ENCODE measurements around the gene DENND2C.
"Not testable (repeated sequence)": the region's sequence is repeated elsewhere in the genome, so short reads cannot be mapped to it uniquely, and the experiment has no call there.

DENND2C gene

DNA sequence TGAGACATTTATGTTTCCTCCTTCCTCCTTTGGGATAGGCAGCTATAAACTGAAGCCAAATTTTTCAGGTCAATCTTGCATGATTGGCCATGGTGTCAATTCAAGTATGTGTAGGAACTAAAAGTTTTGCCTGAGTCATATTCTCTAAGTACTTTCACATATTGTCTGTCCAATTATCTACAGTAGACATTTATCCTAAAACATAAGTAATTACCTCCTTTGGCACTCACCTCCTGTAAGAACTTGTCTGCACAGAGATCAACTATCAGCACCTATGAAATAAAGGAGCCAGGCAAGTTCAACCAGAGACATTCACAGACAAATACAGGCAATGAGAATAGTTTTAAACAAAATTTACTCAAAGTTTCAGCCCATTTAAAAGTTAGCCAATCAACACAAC, 74.2 kb downstream of the DENND2C start:
- DNase-seq (ENCODE audit: low spot score), result no peak

DNA sequence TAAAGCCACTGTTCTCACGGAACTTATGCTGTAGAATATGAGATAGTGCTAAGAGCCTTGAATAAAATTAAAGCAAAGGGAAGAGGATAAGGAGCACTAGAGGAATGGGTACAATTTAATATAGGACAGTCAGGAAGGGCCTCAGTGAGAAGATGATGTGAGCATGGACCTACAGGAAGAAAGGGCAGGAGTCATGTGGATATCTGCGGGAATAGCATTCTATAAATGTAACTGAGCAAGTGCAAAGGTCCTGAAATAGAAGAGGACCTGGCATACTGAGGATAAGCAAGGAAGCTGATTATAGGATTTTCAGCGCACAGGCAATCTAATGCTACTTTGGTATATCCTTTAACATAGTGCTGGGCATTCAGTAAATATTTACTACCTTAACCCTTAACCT, 75.8 kb downstream of the DENND2C start:
- no peak for DNase-seq (ENCODE audit: low spot score)

DNA sequence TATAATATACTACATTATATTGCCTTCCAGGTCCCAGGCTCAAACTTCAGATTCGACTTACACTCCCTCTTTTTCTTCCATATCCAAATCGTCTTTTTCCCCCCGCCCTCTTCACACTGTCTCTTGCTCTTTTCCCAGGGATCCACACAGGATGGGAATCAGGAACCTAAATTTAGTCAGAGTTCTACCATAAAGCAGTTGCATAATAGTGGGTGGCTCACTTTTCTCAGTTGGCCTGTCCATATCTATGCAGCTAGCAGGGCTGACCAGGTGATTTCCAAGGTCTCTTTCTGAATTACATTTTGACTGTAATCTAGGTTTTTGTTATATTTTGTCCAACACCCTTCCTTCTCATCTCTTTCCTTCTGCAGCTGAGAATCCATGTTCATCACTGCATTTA, 80.7 kb downstream of the DENND2C start:
- no peak for DNase-seq (ENCODE audit: low spot score)

DNA sequence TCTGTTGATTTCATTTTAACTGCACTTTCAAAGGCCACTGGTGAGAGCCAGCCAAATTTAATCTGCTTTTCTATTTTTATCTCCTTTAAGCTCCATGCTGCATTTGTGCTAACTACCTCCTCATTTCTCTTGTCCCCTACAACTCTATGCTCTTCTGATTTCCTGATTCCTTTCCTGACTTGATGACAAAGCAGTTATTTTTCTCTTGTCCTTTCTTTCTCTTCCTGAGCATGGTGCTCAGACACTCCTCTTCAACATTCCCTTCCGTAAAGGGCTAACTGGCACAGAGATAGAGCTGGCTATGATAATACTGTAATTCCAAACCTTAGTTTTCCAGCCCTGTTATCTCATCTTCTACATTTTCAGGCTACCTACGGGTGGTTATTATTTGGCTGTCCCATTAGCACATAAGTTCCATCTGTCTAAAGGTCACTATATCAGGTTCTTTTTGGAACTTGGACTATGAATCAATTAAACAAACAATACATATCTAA, 81.6 kb downstream of the DENND2C start:
- DNase-seq (ENCODE audit: low spot score), result no peak

DNA sequence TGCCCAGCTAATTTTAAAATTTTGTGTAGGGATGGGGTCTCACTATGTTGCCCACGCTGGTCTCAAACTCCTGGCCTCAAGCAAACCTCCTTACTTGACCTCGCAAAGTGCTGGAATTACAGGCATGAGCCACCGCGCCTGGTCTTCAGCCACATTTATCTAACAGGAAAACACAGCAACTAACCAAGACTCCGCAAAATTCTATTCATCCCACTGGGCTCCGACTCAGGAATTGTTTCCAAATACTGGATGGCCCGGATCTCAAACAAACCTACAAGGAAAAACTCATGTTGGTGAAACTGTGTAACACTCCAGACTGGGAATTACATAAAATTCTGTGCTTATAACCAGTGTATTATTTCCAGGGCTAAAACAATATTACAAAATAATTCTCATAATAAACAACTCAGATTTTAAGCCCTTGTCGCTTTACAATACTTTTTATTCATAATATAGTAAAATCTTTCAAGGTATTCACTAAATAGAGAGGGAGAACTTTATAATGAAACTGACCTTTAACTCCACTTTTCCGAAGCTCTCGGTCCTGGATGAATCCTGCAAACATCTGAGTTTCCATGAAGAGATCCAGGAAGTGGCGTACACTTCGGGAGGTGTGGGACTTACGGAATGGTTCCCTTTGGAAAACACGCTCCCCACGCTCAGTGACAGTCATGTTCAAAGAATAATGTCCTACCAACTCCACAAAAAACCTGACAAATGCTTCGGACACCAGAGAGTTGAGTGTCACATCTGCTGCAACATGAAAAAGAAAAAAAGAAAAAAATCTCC, 82.5 kb downstream of the DENND2C start:
- no peak for DNase-seq (ENCODE audit: low spot score)

DNA sequence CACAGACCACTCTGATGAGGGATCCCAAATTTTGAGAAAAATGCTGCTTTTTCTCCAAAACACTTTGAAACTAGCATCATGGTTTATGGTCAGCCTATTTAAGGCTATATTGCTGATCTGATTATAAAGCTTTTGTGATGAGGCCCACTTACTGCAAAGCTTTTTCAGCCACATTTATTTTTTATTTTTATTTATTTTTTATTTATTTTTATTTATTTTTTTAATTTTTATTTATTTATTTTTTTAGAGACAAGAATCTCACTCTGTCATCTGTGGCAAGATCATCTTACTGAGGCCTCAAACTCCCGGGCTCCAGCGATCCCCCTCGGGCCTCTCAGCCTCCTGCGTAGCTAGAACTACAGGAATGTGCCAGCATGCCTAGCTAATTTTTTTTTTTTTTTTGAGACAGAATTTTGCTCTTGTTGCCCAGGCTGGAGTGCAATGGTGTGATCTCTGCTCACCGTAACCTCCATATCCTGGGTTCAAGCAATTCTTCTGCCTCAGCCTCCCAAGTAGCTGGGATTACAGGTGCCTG, 83.3 kb downstream of the DENND2C start:
- no peak for DNase-seq (ENCODE audit: low spot score)

DNA sequence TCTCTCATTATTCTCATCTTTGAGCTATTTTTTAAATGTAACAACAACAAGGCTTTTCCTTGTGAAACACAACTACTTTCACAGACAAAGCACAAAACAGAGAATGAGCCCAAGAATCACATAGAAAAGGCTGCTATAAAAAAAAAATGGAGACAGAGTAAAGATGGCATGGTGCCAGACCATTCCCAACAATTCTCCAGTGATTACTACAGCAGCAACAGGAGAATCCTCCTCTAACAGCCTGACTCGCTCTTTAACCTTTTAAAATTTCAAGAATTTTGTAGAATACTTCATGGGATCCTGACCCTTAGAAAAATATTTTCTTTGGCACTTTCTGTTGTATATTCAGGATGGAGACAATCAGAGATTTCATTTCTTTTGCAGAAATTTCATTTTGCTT, 84.6 kb downstream of the DENND2C start:
- DNase-seq (ENCODE audit: low spot score), result no peak

DNA sequence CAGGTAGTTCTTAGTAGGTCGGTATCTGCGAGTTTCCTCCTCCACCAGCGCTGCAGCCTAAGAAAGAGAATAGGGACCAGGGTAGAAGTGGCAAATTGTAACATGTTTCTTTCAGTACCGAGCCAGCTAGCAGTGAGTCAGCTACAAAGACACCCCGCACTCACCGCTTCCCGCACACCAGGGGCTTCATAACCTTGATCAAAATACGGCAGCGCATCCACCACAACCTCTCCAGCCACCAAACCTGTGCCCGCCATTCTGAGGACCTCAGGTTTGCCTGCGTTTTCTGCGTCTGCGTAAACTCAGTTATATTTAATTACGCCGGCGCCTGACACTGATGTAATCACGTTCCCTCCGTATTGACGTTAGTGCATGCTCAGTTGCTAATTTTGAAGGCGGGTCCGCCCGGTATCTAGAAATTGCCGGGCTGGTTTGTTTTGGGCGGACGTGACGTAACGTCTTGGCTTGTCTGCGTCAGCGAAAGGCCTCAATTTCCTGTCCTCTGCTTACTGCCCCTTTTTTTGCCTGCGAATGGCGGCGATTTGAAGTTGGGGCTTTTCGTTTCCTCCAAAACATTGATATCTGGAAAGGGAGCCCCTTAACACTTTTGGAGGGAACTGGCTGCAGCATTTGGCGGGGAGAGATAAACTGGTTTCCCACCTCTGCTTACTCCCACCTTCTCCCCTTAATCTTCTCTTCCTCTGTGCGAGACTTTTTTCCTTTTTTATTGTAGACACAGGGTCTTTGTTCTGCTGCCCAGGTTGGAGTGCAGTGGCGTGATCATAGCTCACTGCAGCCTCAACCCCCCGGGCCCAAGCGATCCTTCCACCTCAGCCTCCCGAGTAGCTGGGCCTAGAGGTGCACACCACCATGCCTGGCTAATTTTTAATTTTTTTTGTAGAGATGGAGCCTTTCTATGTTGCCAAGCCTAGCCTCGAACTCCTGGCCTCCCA, 88.2 kb downstream of the DENND2C start, which contains the start of gene BCAS2:
TSS of gene BCAS2 (minus strand) at position 281 of the 953 bp plus-strand sequence. CDS start at position 257, 24 bp downstream.
- DNase-seq (ENCODE audit: low spot score), result peak; percentile 83

DNA sequence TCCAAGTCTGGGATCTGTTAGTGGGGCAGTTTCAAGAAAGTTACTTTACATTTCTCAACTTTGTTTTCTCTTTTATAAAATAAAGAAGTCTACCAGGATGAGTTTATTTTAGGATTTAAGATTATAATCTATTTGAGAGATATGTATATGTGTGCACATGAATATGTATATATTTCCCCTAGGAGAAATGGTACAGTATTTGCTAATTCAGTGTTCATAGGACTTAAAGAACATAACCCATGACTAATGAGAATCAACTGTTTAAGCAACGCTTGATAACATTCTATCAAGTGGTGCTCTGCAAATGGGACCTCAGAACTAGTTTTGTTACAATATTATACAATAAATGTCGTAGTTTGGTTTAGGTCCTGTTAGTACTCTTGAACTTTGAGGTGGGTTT, 95.5 kb downstream of the DENND2C start:
- no peak for DNase-seq (ENCODE audit: low spot score)

DNA sequence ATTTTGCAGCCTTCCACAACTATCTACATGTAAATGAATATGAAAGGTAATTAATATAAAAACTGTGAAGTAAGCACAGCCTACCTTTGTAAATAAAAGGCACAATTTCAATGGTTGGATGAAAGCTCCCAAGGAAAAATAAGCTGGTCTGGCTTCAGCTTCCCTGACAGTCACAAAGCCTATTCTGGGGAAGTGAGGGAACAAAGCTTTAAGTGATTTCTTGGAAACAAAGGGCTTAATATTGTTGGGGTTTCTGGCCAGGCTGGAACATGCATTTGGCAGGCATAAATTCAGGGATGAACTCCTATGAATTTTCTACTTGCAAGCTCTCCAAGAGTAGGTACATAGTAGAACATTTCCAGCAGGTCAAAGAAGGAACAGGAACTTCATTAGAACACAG, 105.7 kb downstream of the DENND2C start:
- no peak for DNase-seq (ENCODE audit: low spot score)

DNA sequence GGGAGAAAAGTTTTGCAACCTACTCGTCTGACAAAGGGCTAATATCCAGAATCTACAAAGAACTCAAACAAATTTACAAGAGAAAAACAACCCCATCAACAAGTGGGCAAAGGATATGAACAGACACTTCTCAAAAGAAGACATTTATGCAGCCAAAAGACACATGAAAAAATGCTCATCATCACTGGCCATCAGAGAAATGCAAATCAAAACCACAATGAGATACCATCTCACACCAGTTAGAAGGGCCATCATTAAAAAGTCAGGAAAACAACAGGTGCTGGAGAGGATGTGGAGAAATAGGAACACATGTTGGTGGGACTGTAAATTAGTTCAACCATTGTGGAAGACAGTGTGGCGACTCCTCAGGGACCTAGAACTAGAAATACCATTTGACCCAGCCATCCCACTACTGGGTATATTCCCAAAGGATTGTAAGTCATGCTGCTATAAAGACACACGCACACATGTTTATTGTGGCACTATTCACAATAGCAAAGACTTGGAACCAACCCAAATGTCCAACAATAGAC, 106.8 kb downstream of the DENND2C start:
- not testable (repeated sequence) for DNase-seq (ENCODE audit: low spot score)

DNA sequence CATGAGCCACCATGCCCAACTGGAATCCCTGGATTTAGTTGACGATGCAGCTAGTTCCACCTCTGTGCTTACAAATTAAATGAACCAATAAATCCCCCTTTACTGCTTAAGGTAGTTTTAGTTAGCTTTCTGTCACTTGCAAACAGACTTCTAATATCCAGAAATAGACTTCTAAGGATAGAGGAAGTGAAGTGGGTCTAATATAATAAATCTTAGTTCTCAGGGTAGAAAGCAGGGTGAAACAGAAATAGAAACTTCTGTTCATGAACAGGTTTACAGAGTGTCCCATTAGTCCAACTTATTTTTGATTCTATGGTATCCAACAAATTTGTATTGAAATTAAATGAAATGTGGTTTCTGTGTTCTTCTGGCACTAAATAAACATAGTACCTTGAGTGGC, 108.5 kb downstream of the DENND2C start:
- no peak for DNase-seq (ENCODE audit: low spot score)

DNA sequence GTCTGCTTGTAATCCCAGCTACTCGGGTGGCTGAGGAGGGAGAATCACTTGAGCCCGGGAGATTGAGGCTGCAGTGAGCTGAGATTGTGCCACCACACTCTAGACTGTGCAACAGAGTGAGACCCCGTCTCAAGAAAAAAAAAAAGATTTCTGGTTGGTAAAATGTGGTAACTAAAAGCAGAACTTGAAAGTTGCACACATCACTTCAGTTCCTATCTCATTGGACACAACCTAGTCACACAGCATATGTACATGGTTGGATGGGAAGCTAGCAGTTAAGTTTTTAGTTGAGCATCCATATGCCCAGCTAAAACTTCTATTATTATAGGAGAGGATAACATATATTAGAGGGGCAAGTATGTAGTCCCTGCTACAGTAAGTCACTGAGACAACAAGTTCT, 110.5 kb downstream of the DENND2C start:
- no peak for DNase-seq (ENCODE audit: low spot score)

DNA sequence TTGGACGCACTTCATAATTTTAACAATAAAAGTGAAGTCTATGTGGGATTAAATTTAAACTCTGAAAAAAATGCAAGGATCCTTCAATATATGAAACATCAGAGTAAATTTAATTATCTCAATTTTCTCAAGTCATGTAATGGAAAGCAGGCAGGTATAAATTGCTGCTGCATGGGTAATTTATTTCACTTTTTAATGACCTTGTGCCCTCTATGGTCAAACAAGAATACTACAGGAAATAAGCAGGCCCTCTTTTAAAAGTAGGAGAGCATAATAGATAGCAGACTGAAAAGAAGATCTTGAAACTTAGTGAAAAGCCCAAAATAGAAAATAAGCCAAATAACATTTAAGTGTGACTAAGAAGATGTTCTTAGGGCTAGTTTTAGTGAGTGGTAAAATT, 111.3 kb downstream of the DENND2C start:
- peak; percentile 29 for DNase-seq (ENCODE audit: low spot score)

DNA sequence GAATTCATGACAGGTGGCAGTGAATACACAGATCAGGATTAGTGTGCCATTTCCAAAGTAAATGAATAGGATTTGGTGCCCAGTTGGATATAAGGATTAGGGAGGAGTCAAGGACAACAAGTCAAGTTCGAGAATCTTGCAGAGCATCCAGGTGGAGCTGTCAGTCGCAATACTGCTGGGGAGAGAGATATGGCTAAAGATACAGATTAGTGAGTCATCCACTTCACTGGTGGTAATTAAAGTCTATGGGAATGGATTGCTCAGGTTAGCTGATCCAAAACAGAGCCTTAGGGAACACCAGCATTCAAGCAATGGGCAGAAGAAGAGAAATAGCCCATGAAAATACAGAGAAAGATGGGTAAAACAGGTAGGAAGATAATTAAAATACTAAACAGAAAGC, 115.3 kb downstream of the DENND2C start:
- DNase-seq (ENCODE audit: low spot score), result no peak

DNA sequence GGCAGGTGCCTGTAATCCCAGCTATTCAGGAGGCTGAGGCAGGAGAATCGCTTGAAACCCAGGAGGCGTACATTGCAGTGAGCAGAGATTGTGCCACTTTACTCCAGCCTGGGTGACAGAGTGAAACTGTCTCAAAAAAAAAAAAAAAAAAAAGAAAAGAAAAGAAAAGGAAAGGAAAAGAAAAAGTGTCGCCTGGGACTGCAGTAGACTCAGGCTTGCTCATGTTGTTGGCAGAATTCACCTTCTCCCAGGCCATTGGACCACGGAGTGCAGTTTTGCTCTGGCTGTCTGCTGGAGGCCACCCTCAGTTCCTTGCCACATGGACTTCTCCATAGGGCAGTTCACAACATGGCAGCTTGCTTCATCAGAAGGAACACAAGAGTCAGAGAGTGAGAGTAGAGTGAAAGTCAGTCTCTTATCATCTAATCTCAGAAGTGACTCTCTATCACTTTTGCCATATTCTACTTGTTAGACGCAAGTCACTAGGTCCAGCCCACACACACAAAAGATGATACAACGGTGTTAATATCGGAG, 117.7 kb downstream of the DENND2C start:
- no peak for DNase-seq (ENCODE audit: low spot score)

DNA sequence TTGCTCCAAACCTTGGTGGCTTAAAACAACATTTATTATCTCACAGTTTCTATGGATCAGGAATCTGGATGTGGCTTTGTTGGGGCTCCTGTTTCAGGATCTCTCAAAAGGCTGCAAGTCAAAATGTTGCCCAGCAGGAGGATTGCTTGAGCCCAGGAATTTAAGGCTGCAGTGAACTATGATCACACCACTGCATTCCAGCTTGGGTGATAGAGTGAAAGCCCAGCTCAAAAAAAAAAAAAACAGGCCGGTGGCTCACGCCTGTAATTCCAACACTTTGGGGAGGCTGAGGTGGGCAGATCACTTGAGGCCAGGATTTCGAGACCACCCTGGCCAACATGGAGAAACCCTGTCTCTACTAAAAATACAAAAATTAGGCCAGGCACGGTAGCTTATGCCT, 118.4 kb downstream of the DENND2C start:
- DNase-seq (ENCODE audit: low spot score), result no peak

DNA sequence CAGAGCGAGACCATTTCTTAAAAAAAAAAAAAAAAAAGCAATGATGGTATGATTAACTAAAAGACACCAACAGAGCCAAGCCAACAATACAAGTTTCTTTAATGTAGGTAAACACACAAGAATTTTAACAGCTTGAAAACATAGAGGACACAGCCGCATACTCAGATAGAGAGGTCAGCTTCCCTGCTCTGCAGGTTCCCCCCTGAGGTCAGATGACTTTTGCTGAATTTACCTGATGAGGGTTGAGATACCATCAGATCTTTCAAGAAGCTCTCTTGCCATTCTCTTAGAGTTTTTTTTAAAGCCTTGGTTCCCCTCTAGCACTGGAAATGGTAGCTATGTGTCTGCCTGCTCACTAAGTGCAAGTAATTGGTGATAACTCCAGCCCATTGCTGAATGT, 119.5 kb downstream of the DENND2C start:
- no peak for DNase-seq (ENCODE audit: low spot score)

DNA sequence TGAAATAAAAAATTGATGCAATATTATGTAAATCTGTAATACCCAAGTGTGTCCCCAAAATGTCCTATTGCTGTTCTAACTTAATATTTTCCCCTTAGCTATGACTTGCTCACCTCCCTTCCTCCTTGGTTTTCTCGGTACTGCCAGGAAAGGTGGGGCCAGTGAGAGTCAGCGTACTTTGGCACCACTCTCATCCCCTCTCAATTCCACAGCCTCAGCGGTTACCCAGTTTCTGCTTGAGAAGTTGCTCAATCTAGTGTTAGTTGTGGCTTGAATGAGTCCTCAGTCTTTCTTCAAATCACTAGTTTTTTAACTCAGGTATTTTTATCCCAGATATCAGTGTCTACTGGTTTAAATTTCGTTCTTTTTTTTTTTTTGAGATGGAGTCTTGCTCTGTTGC, 120.7 kb downstream of the DENND2C start:
- no peak for DNase-seq (ENCODE audit: low spot score)

DNA sequence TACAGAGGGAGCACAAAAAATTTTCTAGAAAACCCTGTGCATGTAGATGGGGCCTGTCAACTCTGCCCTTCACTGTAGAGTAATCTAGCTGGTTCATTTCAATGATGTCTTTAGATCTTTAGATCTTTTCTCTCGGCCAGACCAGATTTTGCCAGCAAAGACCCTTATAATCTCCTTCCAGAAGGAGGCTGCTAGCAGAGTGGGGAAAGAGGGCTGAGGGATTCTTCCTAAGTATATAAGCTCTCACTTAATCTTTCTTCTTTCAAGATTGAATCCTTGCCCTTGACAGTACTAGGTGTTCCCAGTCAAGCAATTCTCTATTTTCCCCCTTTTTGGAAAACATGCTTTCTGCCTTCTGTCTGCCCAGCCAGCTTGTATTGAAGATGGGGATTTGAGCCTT, 122.8 kb downstream of the DENND2C start:
- no peak for DNase-seq (ENCODE audit: low spot score)

DNA sequence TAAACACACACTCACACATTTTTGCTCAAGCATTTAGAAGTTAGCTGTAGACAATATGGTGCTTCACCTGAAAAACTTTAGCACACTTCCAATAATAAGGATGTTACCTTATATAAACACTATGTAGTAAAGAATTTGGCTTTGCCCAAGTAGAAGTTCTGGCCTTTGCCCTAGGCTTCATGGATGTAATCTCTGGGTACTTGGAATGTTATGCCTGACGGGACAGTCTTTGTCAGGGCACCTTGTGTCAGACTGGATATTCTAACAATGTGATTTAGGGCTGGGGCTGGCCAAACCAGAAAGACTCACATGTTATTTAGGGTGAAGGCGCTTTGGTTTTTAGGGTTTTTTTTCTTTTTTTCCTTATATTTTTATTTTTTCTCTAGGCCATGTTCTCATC, 124.1 kb downstream of the DENND2C start:
- DNase-seq (ENCODE audit: low spot score), result no peak

DNA sequence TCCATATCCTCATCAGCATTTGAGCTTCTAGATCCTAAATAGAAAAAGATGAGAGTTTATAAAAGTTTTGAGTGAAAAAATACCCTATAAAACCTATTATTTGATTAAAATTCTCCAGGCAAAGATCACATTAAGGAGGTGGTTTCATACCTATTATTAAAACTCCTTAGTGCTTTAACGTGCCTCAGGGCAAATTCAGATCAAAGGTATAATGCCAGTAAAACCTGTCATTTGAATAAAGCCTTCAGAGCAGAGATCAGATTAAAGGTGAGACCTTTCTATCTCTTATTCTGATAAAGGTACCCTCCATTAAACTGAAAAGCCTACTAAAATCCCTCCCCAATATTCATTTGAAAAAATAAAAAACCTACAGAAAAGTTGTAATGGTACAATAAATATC, 124.5 kb downstream of the DENND2C start:
- DNase-seq (ENCODE audit: low spot score), result no peak

Measured in HuH-7.5 (cell line).